Mesenchymal stem cell (in vitro differentiated cells and primary cell): ENCODE measurements around the gene SELENOW.
A peak's percentile ranks its signal among the peaks of the same experiment; 100 is the strongest.

ENCODE experiments used
- DNase-seq: peaks from one replicate; pipeline ENCODE4 v3.0.0-alpha.2; 2013
- H2AFZ ChIP-seq: one replicate; pipeline ENCODE4 v1.6.1; 2013; ENCODE audit warnings: low read depth, mild to moderate bottlenecking, control low read depth, inconsistent platforms, low read length, moderate library complexity
- H2AK5ac ChIP-seq: 2 replicates; pipeline ENCODE4 v1.6.1; 2013; ENCODE audit warnings: low read length, moderate library complexity, mild to moderate bottlenecking, inconsistent platforms; ENCODE audit not compliant: severe bottlenecking
- H2BK120ac ChIP-seq: one replicate; pipeline ENCODE4 v1.6.1; 2013; ENCODE audit warnings: low read depth, mild to moderate bottlenecking, inconsistent platforms, low read length, moderate library complexity
- H2BK12ac ChIP-seq, 2 experiments: one replicate each; pipeline ENCODE4 v1.6.1; 2013; ENCODE audit warnings: inconsistent platforms in 2 of 2, low read length in 2 of 2, mild to moderate bottlenecking in 2 of 2, moderate library complexity in 2 of 2, control low read depth in 1 of 2
- H2BK15ac ChIP-seq: one replicate; pipeline ENCODE4 v1.6.1; 2013; ENCODE audit warnings: mild to moderate bottlenecking, low read depth, inconsistent platforms; ENCODE audit not compliant: poor library complexity, severe bottlenecking
- H2BK5ac ChIP-seq: 2 replicates; pipeline ENCODE4 v1.6.1; 2013; ENCODE audit warnings: low read depth, mild to moderate bottlenecking, low read length, control low read depth, inconsistent platforms; ENCODE audit not compliant: poor library complexity, severe bottlenecking
- H3K14ac ChIP-seq, 2 experiments: one replicate each; pipeline ENCODE4 v1.6.1; 2013; ENCODE audit warnings: inconsistent platforms in 2 of 2, low read length in 2 of 2, control low read depth in 1 of 2, mild to moderate bottlenecking in 1 of 2, moderate library complexity in 1 of 2
- H3K18ac ChIP-seq, 2 experiments: one replicate each; pipeline ENCODE4 v1.6.1; 2013; ENCODE audit warnings: inconsistent platforms in 2 of 2, low read length in 2 of 2, control low read depth in 1 of 2, low read depth in 1 of 2, mild to moderate bottlenecking in 1 of 2
- H3K23ac ChIP-seq, 2 experiments: one replicate each; pipeline ENCODE4 v1.6.1; 2013; ENCODE audit warnings: inconsistent platforms in 2 of 2, low read length in 2 of 2, mild to moderate bottlenecking in 2 of 2, moderate library complexity in 2 of 2, control low read depth in 1 of 2
- H3K27ac ChIP-seq: 2 replicates; pipeline ENCODE4 v1.5.1; 2013; ENCODE audit warnings: mild to moderate bottlenecking, moderate library complexity, low read length, control low read depth, inconsistent platforms; ENCODE audit not compliant: poor library complexity, severe bottlenecking
- H3K27me3 ChIP-seq, 2 experiments: 2 replicates each; pipeline versions ENCODE4 v1.6.1 to v1.7.0; 2013; ENCODE audit warnings: low read length in 2 of 2, mild to moderate bottlenecking in 2 of 2, moderate library complexity in 2 of 2, control low read depth in 1 of 2, inconsistent platforms in 1 of 2; ENCODE audit not compliant: control insufficient read depth in 1 of 2, insufficient read depth in 1 of 2
- H3K36me3 ChIP-seq, 2 experiments: 2 replicates each; pipeline versions ENCODE4 v1.6.1 to v1.7.0; 2013; ENCODE audit warnings: low read length in 2 of 2, control low read depth in 1 of 2, inconsistent platforms in 1 of 2, low read depth in 1 of 2, mild to moderate bottlenecking in 1 of 2; ENCODE audit not compliant: insufficient read depth in 2 of 2, control insufficient read depth in 1 of 2
- H3K4ac ChIP-seq, 2 experiments: one replicate each; pipeline ENCODE4 v1.6.1; 2013; ENCODE audit warnings: inconsistent platforms in 2 of 2, low read length in 2 of 2, mild to moderate bottlenecking in 2 of 2, moderate library complexity in 2 of 2, control low read depth in 1 of 2, low read depth in 1 of 2
- H3K4me1 ChIP-seq: 2 replicates; pipeline ENCODE4 v1.6.1; 2013; ENCODE audit warnings: low read depth, low read length, control low read depth; ENCODE audit not compliant: control insufficient read depth, insufficient read depth
- H3K4me2 ChIP-seq: 2 replicates; pipeline ENCODE4 v1.6.1; 2013; ENCODE audit warnings: low read length, mild to moderate bottlenecking, inconsistent platforms; ENCODE audit not compliant: poor library complexity, severe bottlenecking
- H3K4me3 ChIP-seq, 2 experiments: 2 replicates each; pipeline versions ENCODE4 v1.5.1 to v1.7.0; 2013; ENCODE audit warnings: low read length in 2 of 2, mild to moderate bottlenecking in 2 of 2, control low read depth in 1 of 2, low read depth in 1 of 2; ENCODE audit not compliant: insufficient read depth in 1 of 2
- H3K79me1 ChIP-seq: replicated peaks from 2 replicates; pipeline ENCODE4 v1.6.1; 2013; ENCODE audit warnings: mild to moderate bottlenecking, control low read depth, low read length, inconsistent platforms; ENCODE audit not compliant: poor library complexity, severe bottlenecking
- H3K9ac ChIP-seq: 2 replicates; pipeline ENCODE4 v1.7.0; 2013; ENCODE audit warnings: mild to moderate bottlenecking, low read length, moderate library complexity
- H3K9me3 ChIP-seq: 2 replicates; pipeline ENCODE4 v1.7.0; 2013; ENCODE audit warnings: mild to moderate bottlenecking, low read length; ENCODE audit not compliant: control insufficient read depth
- H4K8ac ChIP-seq: one replicate; pipeline ENCODE4 v1.6.1; 2013; ENCODE audit warnings: inconsistent platforms, mild to moderate bottlenecking, low read length, moderate library complexity
- H4K91ac ChIP-seq: one replicate; pipeline ENCODE4 v1.6.1; 2013; ENCODE audit warnings: mild to moderate bottlenecking, low read length, inconsistent platforms
- WGBS: methylation state at CpG from one replicate; pipeline ENCODE4 v1.1.7; 2013; ENCODE audit warnings: mixed read lengths; 5-methylcytosine and 5-hydroxymethylcytosine counted together

SELENOW gene

DNA sequence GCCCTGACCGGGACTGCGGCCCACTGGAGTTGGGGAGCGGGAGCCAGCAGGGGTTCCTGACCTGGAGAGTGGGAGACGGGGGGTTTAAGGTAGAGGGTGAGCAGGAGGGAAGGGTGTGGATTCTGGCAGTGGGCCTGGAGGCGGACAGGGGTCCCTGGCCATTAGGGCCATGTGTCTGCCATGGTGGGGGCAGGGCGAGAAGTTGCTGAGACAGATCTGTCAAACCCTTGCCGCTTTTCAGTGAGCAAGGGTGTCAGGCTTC is 12.2 kb upstream of the SELENOW start:
- Histone ChIP-seq H3K36me3 (no peaks in the 10 kb centered on the region), H4K91ac (no peak overlapping the region), H3K18ac (no peak overlapping the region), H3K4me2 (no peak overlapping the region), H2AK5ac (no peak overlapping the region), H2BK120ac (no peak overlapping the region), H3K23ac (no peak overlapping the region), H3K79me1 (no peaks in the 10 kb centered on the region), H3K9me3 (no peaks in the 10 kb centered on the region), H3K27me3 (peaks cover 0 to 5% of the 10 kb centered on the region in 2 experiments), H4K8ac (no peak overlapping the region), H3K4me1 (peaks cover 5% of the 10 kb centered on the region), H2BK15ac (no peak overlapping the region), H3K14ac (no peak overlapping the region), H2AFZ (no peak overlapping the region), H3K27ac (no peak overlapping the region), H3K4ac (no peak overlapping the region), H3K9ac (no peak overlapping the region), H2BK12ac (no peak overlapping the region), H2BK5ac (no peak overlapping the region), H3K4me3 (no peak overlapping the region)
- no peak for DNase-seq
- WGBS: 79% methylated on average over 6 of the region's 7 CpGs

DNA sequence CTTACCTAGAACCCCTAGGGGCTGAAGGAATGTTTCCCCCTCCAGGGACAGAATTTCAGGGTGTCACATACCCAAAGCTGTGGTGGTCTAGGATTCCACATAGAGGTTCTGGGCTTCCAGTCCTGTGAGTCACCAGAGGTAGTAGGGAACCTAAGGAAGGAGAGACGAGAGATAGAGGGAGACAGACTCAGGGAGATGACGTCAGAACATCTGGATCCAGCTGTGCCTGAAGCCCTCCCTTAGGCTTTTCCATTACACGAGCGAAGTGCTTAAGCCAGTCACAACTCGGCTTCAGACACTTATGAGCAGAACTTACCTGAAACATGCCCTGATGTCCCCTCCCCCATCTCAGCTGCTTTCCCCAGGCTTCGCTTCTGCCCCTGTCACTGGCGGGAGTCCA is 11.8 kb upstream of the SELENOW start:
- H2BK12ac ChIP-seq: no peak overlapping the region
- no peak overlapping the region for H3K14ac ChIP-seq
- H3K23ac ChIP-seq: no peak overlapping the region
- H4K8ac ChIP-seq: no peak overlapping the region
- H3K9me3 ChIP-seq: no peaks in the 10 kb centered on the region
- H3K4me3 ChIP-seq: no peak overlapping the region
- H2AFZ ChIP-seq: no peak overlapping the region
- no peak overlapping the region for H2BK5ac ChIP-seq
- H3K36me3 ChIP-seq: no peaks in the 10 kb centered on the region
- H3K79me1 ChIP-seq: no peaks in the 10 kb centered on the region
- no peak overlapping the region for H2BK15ac ChIP-seq
- H3K4ac ChIP-seq: no peak overlapping the region
- H3K9ac ChIP-seq: no peak overlapping the region
- DNase-seq: peak; percentile 24
- no peak overlapping the region for H2BK120ac ChIP-seq
- no peak overlapping the region for H3K27ac ChIP-seq
- H3K4me1 ChIP-seq: peaks cover 5% of the 10 kb centered on the region
- no peak overlapping the region for H4K91ac ChIP-seq
- no peak overlapping the region for H3K4me2 ChIP-seq
- WGBS: 77% methylated on average over 7 of the region's 7 CpGs
- H2AK5ac ChIP-seq: no peak overlapping the region
- no peak overlapping the region for H3K18ac ChIP-seq
- peaks cover 0 to 5% of the 10 kb centered on the region in 2 experiments for H3K27me3 ChIP-seq

DNA sequence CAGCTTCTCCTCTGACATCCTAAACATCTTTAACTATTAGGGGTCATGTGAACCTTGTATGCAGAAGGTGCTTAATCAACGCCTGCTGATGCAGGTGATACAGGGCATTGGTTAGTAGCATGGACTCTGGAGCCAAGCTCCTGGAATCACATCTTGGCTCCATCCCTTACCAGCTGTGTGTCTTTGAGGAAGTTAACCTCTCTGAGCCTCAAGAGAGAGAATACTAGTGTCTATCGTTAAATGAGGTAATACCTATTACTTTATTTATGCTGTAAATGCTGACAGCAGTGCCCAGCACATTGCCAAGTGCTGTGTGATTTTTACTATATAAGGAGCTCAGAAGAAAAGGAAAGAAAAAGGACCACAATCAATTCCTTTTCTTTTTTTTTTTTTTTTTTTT is 11.2 kb upstream of the SELENOW start:
- Histone ChIP-seq H2AFZ (no peak overlapping the region), H2BK120ac (no peak overlapping the region), H3K9ac (no peak overlapping the region), H3K18ac (no peak overlapping the region), H3K4me2 (no peak overlapping the region), H2BK12ac (no peak overlapping the region), H3K27ac (no peak overlapping the region), H3K9me3 (no peaks in the 10 kb centered on the region), H3K27me3 (peaks cover 0 to 5% of the 10 kb centered on the region in 2 experiments), H4K8ac (no peak overlapping the region), H3K4ac (no peak overlapping the region), H3K36me3 (no peaks in the 10 kb centered on the region), H3K14ac (no peak overlapping the region), H2BK5ac (no peak overlapping the region), H3K4me1 (peaks cover 5% of the 10 kb centered on the region), H3K79me1 (no peaks in the 10 kb centered on the region), H4K91ac (no peak overlapping the region), H2BK15ac (no peak overlapping the region), H2AK5ac (no peak overlapping the region), H3K4me3 (no peak overlapping the region), H3K23ac (no peak overlapping the region)
- no peak for DNase-seq
- WGBS: 67% methylated on average over 1 of the region's 2 CpGs

DNA sequence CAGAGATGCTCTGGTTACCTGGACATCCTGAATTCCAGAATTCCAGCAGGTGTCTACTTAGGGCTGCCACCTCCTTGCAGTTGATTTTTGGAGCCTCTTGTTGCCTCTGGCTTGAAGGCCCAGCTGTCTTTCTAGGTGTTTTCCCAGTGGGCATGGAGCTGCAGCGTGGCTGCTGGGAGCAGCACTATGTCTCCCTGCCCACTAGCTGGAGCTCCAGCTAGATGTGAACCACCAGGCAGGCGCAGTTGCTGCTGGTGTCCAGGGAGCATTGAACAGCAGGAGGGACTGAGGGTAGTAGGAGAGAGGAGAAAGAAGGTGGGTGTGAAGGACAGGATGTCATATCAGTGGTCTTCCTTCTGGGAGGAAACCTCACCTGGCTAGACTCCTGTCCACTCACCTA is 9.9 kb upstream of the SELENOW start:
- DNase-seq: no peak
- H4K91ac ChIP-seq: no peak overlapping the region
- H3K9me3 ChIP-seq: no peaks in the 10 kb centered on the region
- no peak overlapping the region for H3K27ac ChIP-seq
- no peak overlapping the region for H2BK15ac ChIP-seq
- WGBS: 83% methylated on average over 2 of the region's 2 CpGs
- H2BK12ac ChIP-seq: no peak overlapping the region
- H3K27me3 ChIP-seq: peaks cover 0 to 5% of the 10 kb centered on the region in 2 experiments
- H3K36me3 ChIP-seq: no peaks in the 10 kb centered on the region
- H3K14ac ChIP-seq: no peak overlapping the region
- H3K4me2 ChIP-seq: no peak overlapping the region
- no peak overlapping the region for H4K8ac ChIP-seq
- peaks cover 5% of the 10 kb centered on the region for H3K4me1 ChIP-seq
- no peak overlapping the region for H2BK120ac ChIP-seq
- no peak overlapping the region for H3K18ac ChIP-seq
- no peak overlapping the region for H3K4me3 ChIP-seq
- H2BK5ac ChIP-seq: no peak overlapping the region
- H2AK5ac ChIP-seq: no peak overlapping the region
- no peak overlapping the region for H2AFZ ChIP-seq
- no peak overlapping the region for H3K23ac ChIP-seq
- no peak overlapping the region for H3K9ac ChIP-seq
- H3K79me1 ChIP-seq: no peaks in the 10 kb centered on the region
- H3K4ac ChIP-seq: no peak overlapping the region
